HCT116 (cell line): ENCODE measurements around the gene PPDPF.

Experiments
- CEBPB ChIP-seq: IDR thresholded peaks from 2 replicates; pipeline ENCODE4 v1.6.1; 2012; ENCODE audit warnings: low read depth
- ELF1 ChIP-seq: IDR thresholded peaks from 2 replicates; pipeline ENCODE4 v1.6.1; 2012; ENCODE audit warnings: low read depth, borderline replicate concordance
- EZH2 ChIP-seq: fragments of 200-600 bp; sonication (generic); IDR thresholded peaks from 2 replicates; pipeline ENCODE4 v1.6.1; 2017; ENCODE audit warnings: antibody characterized with exemption, mixed run types
- EZH2phosphoT487 ChIP-seq: fragments of 200-600 bp; IDR thresholded peaks from 2 replicates; pipeline ENCODE4 v1.6.1; 2018; ENCODE audit warnings: antibody characterized with exemption, borderline replicate concordance
- JUND ChIP-seq: IDR thresholded peaks from 2 replicates; pipeline ENCODE4 v1.6.1; 2012
- POLR2A ChIP-seq: IDR thresholded peaks from 2 replicates; pipeline ENCODE4 v1.7.0; 2011; ENCODE audit warnings: borderline replicate concordance; ENCODE audit not compliant: insufficient read depth, insufficient read length; ENCODE audit errors: extremely low read depth
- POLR2AphosphoS5 ChIP-seq: IDR thresholded peaks from 2 replicates; pipeline ENCODE4 v1.6.1; 2011; ENCODE audit warnings: mild to moderate bottlenecking, low read depth, low read length, moderate library complexity
- SIN3A ChIP-seq: IDR thresholded peaks from 2 replicates; pipeline ENCODE4 v1.6.1; 2012; ENCODE audit warnings: low read depth
- SP1 ChIP-seq: IDR thresholded peaks from 2 replicates; pipeline ENCODE4 v1.6.1; 2012; ENCODE audit warnings: low read depth
- ZNF274 ChIP-seq: fragments of 200-500 bp; sonication (Bioruptor generic); IDR thresholded peaks from 2 replicates; pipeline ENCODE4 v1.6.1; 2014; ENCODE audit warnings: mild to moderate bottlenecking, low read depth, low read length, inconsistent platforms
- TF ChIP-seq, protein P1 (sequence below), 3 experiments: fragments of 200-600 bp in 1 of 3; sonication (generic) in 1 of 3; IDR thresholded peaks in 2 of 3; conservative IDR thresholded peaks in 1 of 3; 2 replicates each; pipeline ENCODE4 v1.5.1; 2012 to 2017; ENCODE audit warnings: low read depth in 2 of 3, low read length in 2 of 3, antibody characterized with exemption in 1 of 3, borderline replicate concordance in 1 of 3, control low read depth in 1 of 3, mild to moderate bottlenecking in 1 of 3, mixed read lengths in 1 of 3, mixed run types in 1 of 3, moderate library complexity in 1 of 3; ENCODE audit not compliant: insufficient read depth in 1 of 3
- TF ChIP-seq, protein P2 (sequence below): IDR thresholded peaks from 2 replicates; pipeline ENCODE4 v1.6.1; 2012
- TF ChIP-seq, protein P3 (sequence below): IDR thresholded peaks from 2 replicates; pipeline ENCODE4 v1.6.1; 2012
- TF ChIP-seq, protein P4 (sequence below): IDR thresholded peaks from 2 replicates; pipeline ENCODE4 v1.6.1; 2012; ENCODE audit warnings: low read depth

DNA sequence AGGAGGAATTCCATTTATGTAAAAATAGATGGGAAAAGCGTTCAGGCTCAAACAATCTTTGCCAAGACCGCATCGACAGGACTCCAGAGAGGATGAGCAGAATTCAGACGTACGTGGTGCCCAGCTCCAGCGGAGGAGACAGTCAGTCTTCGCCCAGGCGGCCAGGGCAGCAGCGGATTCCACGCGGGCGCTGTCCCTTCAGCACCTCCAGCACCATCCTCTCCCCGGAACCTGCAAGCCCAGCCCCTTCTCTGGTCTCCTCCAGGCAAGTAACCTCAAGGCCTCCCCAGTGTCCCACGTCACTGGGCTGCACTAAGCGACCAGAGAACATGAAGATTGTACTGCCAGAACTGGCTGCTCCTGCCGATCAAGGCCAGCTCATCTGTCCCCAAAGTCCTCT lies 45.4 kb upstream of the PPDPF start:
- TF ChIP-seq, protein P1, sequence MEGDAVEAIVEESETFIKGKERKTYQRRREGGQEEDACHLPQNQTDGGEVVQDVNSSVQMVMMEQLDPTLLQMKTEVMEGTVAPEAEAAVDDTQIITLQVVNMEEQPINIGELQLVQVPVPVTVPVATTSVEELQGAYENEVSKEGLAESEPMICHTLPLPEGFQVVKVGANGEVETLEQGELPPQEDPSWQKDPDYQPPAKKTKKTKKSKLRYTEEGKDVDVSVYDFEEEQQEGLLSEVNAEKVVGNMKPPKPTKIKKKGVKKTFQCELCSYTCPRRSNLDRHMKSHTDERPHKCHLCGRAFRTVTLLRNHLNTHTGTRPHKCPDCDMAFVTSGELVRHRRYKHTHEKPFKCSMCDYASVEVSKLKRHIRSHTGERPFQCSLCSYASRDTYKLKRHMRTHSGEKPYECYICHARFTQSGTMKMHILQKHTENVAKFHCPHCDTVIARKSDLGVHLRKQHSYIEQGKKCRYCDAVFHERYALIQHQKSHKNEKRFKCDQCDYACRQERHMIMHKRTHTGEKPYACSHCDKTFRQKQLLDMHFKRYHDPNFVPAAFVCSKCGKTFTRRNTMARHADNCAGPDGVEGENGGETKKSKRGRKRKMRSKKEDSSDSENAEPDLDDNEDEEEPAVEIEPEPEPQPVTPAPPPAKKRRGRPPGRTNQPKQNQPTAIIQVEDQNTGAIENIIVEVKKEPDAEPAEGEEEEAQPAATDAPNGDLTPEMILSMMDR (IDR thresholded peaks at IDR 0.05 in 2 of 3, conservative IDR thresholded peaks at IDR 0.05 in 1 of 3; ENCODE audit: borderline replicate concordance in 1 of 3, insufficient read depth in 1 of 3, low read depth in 2 of 3, low read length in 2 of 3) = no peak
- TF ChIP-seq POLR2AphosphoS5 = no peak
- TF ChIP-seq, protein P2, sequence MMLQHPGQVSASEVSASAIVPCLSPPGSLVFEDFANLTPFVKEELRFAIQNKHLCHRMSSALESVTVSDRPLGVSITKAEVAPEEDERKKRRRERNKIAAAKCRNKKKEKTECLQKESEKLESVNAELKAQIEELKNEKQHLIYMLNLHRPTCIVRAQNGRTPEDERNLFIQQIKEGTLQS = no peak
- TF ChIP-seq POLR2A = no peak
- no peak for TF ChIP-seq JUND
- no peak for TF ChIP-seq SIN3A
- TF ChIP-seq, protein P3, sequence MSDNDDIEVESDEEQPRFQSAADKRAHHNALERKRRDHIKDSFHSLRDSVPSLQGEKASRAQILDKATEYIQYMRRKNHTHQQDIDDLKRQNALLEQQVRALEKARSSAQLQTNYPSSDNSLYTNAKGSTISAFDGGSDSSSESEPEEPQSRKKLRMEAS = no peak
- TF ChIP-seq, protein P4, sequence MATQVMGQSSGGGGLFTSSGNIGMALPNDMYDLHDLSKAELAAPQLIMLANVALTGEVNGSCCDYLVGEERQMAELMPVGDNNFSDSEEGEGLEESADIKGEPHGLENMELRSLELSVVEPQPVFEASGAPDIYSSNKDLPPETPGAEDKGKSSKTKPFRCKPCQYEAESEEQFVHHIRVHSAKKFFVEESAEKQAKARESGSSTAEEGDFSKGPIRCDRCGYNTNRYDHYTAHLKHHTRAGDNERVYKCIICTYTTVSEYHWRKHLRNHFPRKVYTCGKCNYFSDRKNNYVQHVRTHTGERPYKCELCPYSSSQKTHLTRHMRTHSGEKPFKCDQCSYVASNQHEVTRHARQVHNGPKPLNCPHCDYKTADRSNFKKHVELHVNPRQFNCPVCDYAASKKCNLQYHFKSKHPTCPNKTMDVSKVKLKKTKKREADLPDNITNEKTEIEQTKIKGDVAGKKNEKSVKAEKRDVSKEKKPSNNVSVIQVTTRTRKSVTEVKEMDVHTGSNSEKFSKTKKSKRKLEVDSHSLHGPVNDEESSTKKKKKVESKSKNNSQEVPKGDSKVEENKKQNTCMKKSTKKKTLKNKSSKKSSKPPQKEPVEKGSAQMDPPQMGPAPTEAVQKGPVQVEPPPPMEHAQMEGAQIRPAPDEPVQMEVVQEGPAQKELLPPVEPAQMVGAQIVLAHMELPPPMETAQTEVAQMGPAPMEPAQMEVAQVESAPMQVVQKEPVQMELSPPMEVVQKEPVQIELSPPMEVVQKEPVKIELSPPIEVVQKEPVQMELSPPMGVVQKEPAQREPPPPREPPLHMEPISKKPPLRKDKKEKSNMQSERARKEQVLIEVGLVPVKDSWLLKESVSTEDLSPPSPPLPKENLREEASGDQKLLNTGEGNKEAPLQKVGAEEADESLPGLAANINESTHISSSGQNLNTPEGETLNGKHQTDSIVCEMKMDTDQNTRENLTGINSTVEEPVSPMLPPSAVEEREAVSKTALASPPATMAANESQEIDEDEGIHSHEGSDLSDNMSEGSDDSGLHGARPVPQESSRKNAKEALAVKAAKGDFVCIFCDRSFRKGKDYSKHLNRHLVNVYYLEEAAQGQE = no peak; the same call in 1 of the 2 replicates
- no peak for TF ChIP-seq SP1
- no peak for TF ChIP-seq CEBPB
- TF ChIP-seq EZH2phosphoT487 = no peak
- no peak for TF ChIP-seq ZNF274
- TF ChIP-seq ELF1 = no peak
- no peak for TF ChIP-seq EZH2
